HEK293 (cell line): ENCODE data around the gene RAX2.

ENCODE experiments used
- KLF8 ChIP-seq: fragments of 450-650 bp; formaldehyde crosslinking; IDR thresholded peaks from 2 replicates; pipeline ENCODE4 v1.5.1; 2016; ENCODE audit warnings: missing biosample characterization, missing genetic modification characterization
- ZBTB49 ChIP-seq: fragments of 450-650 bp; formaldehyde crosslinking; IDR thresholded peaks from 2 replicates; pipeline ENCODE4 v1.5.1; 2016; ENCODE audit warnings: missing biosample characterization, missing genetic modification characterization, low read depth
- ZNF132 ChIP-seq: fragments of 450-650 bp; formaldehyde crosslinking; IDR thresholded peaks from 2 replicates; pipeline ENCODE4 v1.5.1; 2017; ENCODE audit warnings: missing biosample characterization, missing genetic modification characterization, borderline replicate concordance
- ZNF169 ChIP-seq: fragments of 450-650 bp; formaldehyde crosslinking; IDR thresholded peaks from 2 replicates; pipeline ENCODE4 v1.5.1; 2016; ENCODE audit warnings: missing biosample characterization, missing genetic modification characterization
- ZNF510 ChIP-seq: fragments of 450-650 bp; formaldehyde crosslinking; IDR thresholded peaks from 2 replicates; pipeline ENCODE4 v1.5.1; 2018; ENCODE audit warnings: mild to moderate bottlenecking, missing genetic modification characterization, missing biosample characterization; ENCODE audit not compliant: insufficient replicate concordance
- ZNF518A ChIP-seq: fragments of 450-650 bp; formaldehyde crosslinking; conservative IDR thresholded peaks from 2 replicates; pipeline ENCODE4 v1.5.1; 2016; ENCODE audit warnings: low read depth, missing biosample characterization, missing genetic modification characterization
- ZNF747 ChIP-seq: fragments of 450-650 bp; formaldehyde crosslinking; IDR thresholded peaks from 2 replicates; pipeline ENCODE4 v1.5.1; 2016; ENCODE audit warnings: missing biosample characterization, missing genetic modification characterization

- TF ChIP-seq ZNF747 (tag by site-specific recombination) (no peak), ZNF132 (tag by site-specific recombination) (no peak), ZNF169 (tag by site-specific recombination) (no peak), ZNF518A (tag by site-specific recombination) (no peak), KLF8 (tag by site-specific recombination) (no peak), ZNF510 (tag by site-specific recombination) (no peak), ZBTB49 (tag by site-specific recombination) (no peak)
These were observed 52.2 kb downstream of the RAX2 start for GRCh38 chr19:3719868-3720267.
